HL-60 (cell line): Measurements from ENCODE around the gene FANCC.

Experiments
- DNase-seq, 2 experiments: peaks; one replicate each; pipeline ENCODE4 v3.0.0-alpha.2; 2010 to 2020; ENCODE audit warnings: low read depth in 1 of 2, low spot score in 1 of 2
- H3K27ac ChIP-seq: fragments of 250-450 bp; sonication (Bioruptor Pico); replicated peaks from 2 replicates; pipeline ENCODE4 v1.5.1; 2020; ENCODE audit warnings: mild to moderate bottlenecking, moderate library complexity
- H3K27me3 ChIP-seq: fragments of 250-450 bp; sonication (Bioruptor Pico); 2 replicates; pipeline ENCODE4 v1.5.1; 2021; ENCODE audit warnings: mild to moderate bottlenecking, moderate library complexity; ENCODE audit not compliant: insufficient read depth, poor library complexity, severe bottlenecking
- H3K4me3 ChIP-seq: replicated peaks from 2 replicates; pipeline ENCODE4 v1.5.1; 2011; ENCODE audit warnings: mild to moderate bottlenecking, control low read depth, low read length; ENCODE audit not compliant: insufficient read depth
- GABPA ChIP-seq: IDR thresholded peaks from 2 replicates; pipeline ENCODE4 v1.6.1; 2012; ENCODE audit warnings: low read depth
- POLR2AphosphoS5 ChIP-seq: IDR thresholded peaks from 2 replicates; pipeline ENCODE4 v1.6.1; 2012; ENCODE audit warnings: low read depth
- SPI1 ChIP-seq: IDR thresholded peaks from 2 replicates; pipeline ENCODE4 v1.6.1; 2012; ENCODE audit warnings: low read depth, mild to moderate bottlenecking, borderline replicate concordance
- TF ChIP-seq, protein P1 (sequence below): IDR thresholded peaks from one replicate; pipeline ENCODE4 v1.5.1; 2011; ENCODE audit warnings: low read length, control low read depth, inconsistent platforms; ENCODE audit not compliant: insufficient read depth
- TF ChIP-seq, protein P2 (sequence below): IDR thresholded peaks from 2 replicates; pipeline ENCODE4 v1.6.1; 2012; ENCODE audit warnings: low read depth; ENCODE audit not compliant: insufficient replicate concordance

FANCC gene

DNA sequence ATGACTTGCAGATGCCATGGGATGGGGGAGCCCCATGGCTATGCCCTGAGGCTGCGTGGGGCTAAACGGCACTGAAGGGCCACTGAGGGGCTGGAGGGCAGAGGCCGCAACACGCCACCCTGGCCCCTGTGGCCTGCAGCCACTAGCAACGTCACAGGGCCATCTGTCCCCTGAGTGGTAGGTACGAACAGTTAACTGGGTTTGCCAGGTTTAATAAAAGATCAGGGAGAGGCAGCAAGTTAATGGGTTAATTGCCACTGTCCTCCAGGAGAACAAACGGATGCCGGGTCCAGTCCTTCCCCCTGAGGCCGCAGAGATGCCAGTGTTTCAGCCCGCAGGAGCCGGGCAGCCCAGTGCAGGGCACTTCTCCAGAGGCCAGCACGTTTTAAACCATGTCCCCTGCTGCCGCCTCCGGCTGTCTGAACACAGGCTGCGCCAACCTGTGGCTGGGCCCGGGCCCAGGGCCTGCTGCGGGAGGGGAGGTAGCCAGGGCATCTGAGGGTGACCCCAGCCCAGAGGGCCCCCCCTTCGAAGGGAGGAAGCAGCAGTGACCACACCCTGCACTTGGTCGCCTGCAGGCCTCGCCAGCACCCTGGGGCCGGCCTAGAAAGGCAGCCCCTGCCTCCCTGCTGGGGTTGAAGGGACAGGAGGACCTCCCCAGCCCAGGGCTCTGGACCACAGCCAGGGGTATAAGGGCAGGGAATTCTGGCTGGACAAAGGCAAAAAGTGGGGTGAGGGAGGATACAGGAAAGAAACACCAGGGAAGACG is 227.3 kb downstream of the FANCC start:
- Histone ChIP-seq H3K27me3 (no peaks in the 10 kb centered on the region), H3K4me3 (no peak overlapping the region), H3K27ac (no peak overlapping the region)
- DNase-seq = no peak
- no peak for TF ChIP-seq SPI1
- no peak for TF ChIP-seq GABPA
- TF ChIP-seq, protein P1, sequence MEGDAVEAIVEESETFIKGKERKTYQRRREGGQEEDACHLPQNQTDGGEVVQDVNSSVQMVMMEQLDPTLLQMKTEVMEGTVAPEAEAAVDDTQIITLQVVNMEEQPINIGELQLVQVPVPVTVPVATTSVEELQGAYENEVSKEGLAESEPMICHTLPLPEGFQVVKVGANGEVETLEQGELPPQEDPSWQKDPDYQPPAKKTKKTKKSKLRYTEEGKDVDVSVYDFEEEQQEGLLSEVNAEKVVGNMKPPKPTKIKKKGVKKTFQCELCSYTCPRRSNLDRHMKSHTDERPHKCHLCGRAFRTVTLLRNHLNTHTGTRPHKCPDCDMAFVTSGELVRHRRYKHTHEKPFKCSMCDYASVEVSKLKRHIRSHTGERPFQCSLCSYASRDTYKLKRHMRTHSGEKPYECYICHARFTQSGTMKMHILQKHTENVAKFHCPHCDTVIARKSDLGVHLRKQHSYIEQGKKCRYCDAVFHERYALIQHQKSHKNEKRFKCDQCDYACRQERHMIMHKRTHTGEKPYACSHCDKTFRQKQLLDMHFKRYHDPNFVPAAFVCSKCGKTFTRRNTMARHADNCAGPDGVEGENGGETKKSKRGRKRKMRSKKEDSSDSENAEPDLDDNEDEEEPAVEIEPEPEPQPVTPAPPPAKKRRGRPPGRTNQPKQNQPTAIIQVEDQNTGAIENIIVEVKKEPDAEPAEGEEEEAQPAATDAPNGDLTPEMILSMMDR = no peak

DNA sequence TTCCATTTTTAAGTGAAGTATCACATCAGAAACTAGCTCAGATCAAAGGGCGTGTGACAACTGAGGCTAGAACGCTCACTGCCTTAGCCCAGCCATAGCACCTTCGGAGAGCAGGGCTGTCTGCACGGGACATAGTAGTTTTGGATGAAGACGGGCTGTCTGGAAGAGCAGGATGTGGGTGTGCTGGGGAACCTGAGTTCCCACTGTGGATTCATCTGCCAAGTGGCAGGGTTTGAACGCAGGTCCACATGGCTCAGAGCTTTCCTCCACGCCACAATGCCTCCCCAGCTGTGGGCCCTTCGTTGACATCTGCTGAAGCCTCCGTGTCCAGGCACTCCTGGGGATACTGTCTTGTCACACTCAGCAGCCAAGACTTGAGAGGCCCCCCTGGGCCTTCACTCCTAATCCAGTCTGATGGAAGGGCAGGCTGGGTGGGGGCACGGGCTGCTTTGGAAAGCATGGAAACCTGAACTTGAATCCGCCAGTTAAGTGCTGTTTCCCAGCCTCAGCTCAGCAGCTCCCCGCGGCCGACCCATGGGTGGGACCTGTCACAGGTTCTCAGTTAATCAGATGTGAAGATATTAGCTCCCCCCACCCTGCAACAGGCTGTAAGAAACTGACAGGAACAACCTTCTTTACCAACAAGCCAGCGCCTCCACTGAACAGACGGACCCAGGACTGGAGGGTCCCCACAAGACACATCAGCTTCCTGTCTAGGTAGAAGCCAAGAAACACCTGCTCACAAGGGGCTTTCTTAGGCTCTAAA is 228.1 kb downstream of the FANCC start:
- DNase-seq = no peak
- H3K27ac ChIP-seq = no peak overlapping the region
- no peak overlapping the region for H3K4me3 ChIP-seq
- TF ChIP-seq, protein P1 = no peak
- TF ChIP-seq POLR2AphosphoS5 (no peak), GABPA (no peak), SPI1 (no peak)
- TF ChIP-seq, protein P2, sequence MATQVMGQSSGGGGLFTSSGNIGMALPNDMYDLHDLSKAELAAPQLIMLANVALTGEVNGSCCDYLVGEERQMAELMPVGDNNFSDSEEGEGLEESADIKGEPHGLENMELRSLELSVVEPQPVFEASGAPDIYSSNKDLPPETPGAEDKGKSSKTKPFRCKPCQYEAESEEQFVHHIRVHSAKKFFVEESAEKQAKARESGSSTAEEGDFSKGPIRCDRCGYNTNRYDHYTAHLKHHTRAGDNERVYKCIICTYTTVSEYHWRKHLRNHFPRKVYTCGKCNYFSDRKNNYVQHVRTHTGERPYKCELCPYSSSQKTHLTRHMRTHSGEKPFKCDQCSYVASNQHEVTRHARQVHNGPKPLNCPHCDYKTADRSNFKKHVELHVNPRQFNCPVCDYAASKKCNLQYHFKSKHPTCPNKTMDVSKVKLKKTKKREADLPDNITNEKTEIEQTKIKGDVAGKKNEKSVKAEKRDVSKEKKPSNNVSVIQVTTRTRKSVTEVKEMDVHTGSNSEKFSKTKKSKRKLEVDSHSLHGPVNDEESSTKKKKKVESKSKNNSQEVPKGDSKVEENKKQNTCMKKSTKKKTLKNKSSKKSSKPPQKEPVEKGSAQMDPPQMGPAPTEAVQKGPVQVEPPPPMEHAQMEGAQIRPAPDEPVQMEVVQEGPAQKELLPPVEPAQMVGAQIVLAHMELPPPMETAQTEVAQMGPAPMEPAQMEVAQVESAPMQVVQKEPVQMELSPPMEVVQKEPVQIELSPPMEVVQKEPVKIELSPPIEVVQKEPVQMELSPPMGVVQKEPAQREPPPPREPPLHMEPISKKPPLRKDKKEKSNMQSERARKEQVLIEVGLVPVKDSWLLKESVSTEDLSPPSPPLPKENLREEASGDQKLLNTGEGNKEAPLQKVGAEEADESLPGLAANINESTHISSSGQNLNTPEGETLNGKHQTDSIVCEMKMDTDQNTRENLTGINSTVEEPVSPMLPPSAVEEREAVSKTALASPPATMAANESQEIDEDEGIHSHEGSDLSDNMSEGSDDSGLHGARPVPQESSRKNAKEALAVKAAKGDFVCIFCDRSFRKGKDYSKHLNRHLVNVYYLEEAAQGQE = no peak
- H3K27me3 ChIP-seq = no peaks in the 10 kb centered on the region

DNA sequence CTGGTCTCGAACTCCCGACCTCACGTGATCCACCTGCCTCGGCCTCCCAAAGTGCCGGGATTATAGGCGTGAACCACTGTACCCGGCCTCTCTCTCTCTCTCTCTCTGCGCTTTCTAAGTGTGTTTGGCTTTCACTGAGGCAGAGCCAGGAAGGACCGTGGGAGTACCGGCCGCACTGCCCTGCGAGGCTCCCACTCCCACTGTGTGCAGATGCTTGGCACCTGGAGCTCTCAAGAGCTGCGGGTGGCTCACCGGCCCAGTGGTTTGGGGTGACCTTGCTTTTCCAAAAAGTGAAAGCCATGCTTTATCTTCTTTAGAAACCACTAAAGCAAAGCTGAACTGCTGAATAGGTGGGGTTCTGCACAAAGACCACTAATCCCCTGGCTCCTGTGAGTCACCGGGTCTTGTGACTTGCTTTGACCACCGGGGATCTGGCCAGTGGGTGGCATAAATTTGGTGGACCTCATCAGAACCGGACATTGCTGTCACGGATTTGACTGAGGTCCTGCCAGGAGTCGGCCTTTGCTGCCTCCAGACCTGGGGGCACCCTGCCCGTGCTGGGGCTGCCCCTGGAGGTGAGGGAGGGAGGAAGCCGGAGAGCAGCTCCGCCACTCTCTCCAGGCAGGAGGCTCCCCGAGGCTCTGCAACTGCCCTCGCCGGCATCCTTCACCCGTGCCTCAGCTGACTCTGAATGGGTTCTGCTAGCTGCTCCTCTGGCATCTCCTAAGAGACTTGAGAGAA is 228.9 kb downstream of the FANCC start:
- Histone ChIP-seq H3K27me3 (no peaks in the 10 kb centered on the region), H3K27ac (no peak overlapping the region)
- DNase-seq = no peak

More for the DNA sequence above, 228.9 kb downstream of the FANCC start:
- no peak for TF ChIP-seq POLR2AphosphoS5
- TF ChIP-seq, protein P2 = no peak
- TF ChIP-seq GABPA = no peak
- TF ChIP-seq, protein P1 = no peak
- no peak for TF ChIP-seq SPI1
- H3K4me3 ChIP-seq = no peak overlapping the region
